HG03097 (cell line): ENCODE data around the gene GPATCH1.
A peak's percentile ranks its signal among the peaks of the same experiment; 100 is the strongest.
"Not testable (repeated sequence)": the region's sequence is repeated elsewhere in the genome, so short reads cannot be mapped to it uniquely, and the experiment has no call there.

Experiments used
- ATAC-seq: cut with Tn5 transposase; IDR thresholded peaks from one replicate; pipeline ENCODE4 v1.9.1; 2021; ENCODE audit not compliant: unreplicated experiment, low FRiP score

Gene GPATCH1

GRCh38 chr19:33152625-33153024 is 71.6 kb downstream of the GPATCH1 start:
- ATAC-seq: not testable (repeated sequence)

- ATAC-seq: not testable (repeated sequence)
These were observed 73.3 kb downstream of the GPATCH1 start for GRCh38 chr19:33154313-33154712.

GRCh38 chr19:33156334-33156733 is 75.4 kb downstream of the GPATCH1 start:
- no peak for ATAC-seq

- no peak for ATAC-seq
These were observed 76.9 kb downstream of the GPATCH1 start for GRCh38 chr19:33157906-33158305.

- ATAC-seq: no peak
These were observed 77.4 kb downstream of the GPATCH1 start for GRCh38 chr19:33158365-33158764.

- no peak for ATAC-seq
These were observed 78.2 kb downstream of the GPATCH1 start for GRCh38 chr19:33159149-33159548.

GRCh38 chr19:33159893-33160292 is 78.9 kb downstream of the GPATCH1 start:
- no peak for ATAC-seq

GRCh38 chr19:33161201-33161600 is 80.2 kb downstream of the GPATCH1 start:
- ATAC-seq: no peak

GRCh38 chr19:33163481-33163880 is 82.5 kb downstream of the GPATCH1 start:
- ATAC-seq: no peak

GRCh38 chr19:33166037-33166436 is 85.1 kb downstream of the GPATCH1 start:
- ATAC-seq: not testable (repeated sequence)

GRCh38 chr19:33167438-33167837 is 86.5 kb downstream of the GPATCH1 start:
- no peak for ATAC-seq

GRCh38 chr19:33168528-33168927 is 87.5 kb downstream of the GPATCH1 start:
- no peak for ATAC-seq

GRCh38 chr19:33171222-33171795 is 90.3 kb downstream of the GPATCH1 start:
- ATAC-seq: no peak

- ATAC-seq: no peak
These were observed 91.0 kb downstream of the GPATCH1 start for GRCh38 chr19:33171916-33172359.

- no peak for ATAC-seq
These were observed 93.2 kb downstream of the GPATCH1 start for GRCh38 chr19:33174186-33174585.

GRCh38 chr19:33175156-33175782 is 94.3 kb downstream of the GPATCH1 start:
- no peak for ATAC-seq

- peak; percentile 9 for ATAC-seq
These were observed 95.1 kb downstream of the GPATCH1 start for GRCh38 chr19:33175886-33176669.

- ATAC-seq: peak; percentile 81
These were observed 95.9 kb downstream of the GPATCH1 start for GRCh38 chr19:33176670-33177416.

- no peak for ATAC-seq
These were observed 96.5 kb downstream of the GPATCH1 start for GRCh38 chr19:33177417-33177979.
